H9 (cell line): ENCODE results near the gene ATG2A. TPM values are rescaled to one million over a fixed set of nuclear protein-coding genes. Genes with fewer than 3 reads are reported as not detected.
A peak's percentile ranks its signal among the peaks of the same experiment; 100 is the strongest.

ENCODE experiments used
- DNase-seq: peaks from one replicate; pipeline ENCODE4 v3.0.0-alpha.2; 2017
- H2AFZ ChIP-seq: one replicate; pipeline ENCODE4 v1.6.1; 2013; ENCODE audit warnings: mild to moderate bottlenecking, low read length, control low read depth, moderate library complexity
- H2AK5ac ChIP-seq: 2 replicates; pipeline ENCODE4 v1.6.1; 2013; ENCODE audit warnings: low read length, control low read depth, mixed read lengths; ENCODE audit not compliant: insufficient read length
- H2BK120ac ChIP-seq: one replicate; pipeline ENCODE4 v1.6.1; 2013; ENCODE audit warnings: low read depth, mild to moderate bottlenecking, low read length, control low read depth, inconsistent platforms; ENCODE audit not compliant: poor library complexity, severe bottlenecking
- H2BK12ac ChIP-seq: 2 replicates; pipeline ENCODE4 v1.6.1; 2013; ENCODE audit warnings: low read length, control low read depth, mixed read lengths, low read depth; ENCODE audit not compliant: insufficient read length
- H2BK15ac ChIP-seq: 2 replicates; pipeline ENCODE4 v1.6.1; 2013; ENCODE audit warnings: low read depth, low read length, control low read depth
- H2BK20ac ChIP-seq: one replicate; pipeline ENCODE4 v1.6.1; 2013; ENCODE audit warnings: low read depth, mild to moderate bottlenecking, low read length, control low read depth, inconsistent platforms; ENCODE audit not compliant: poor library complexity, severe bottlenecking
- H2BK5ac ChIP-seq: 2 replicates; pipeline ENCODE4 v1.6.1; 2013; ENCODE audit warnings: low read length, control low read depth, mixed read lengths; ENCODE audit not compliant: insufficient read length
- H3K14ac ChIP-seq: 2 replicates; pipeline ENCODE4 v1.6.1; 2013; ENCODE audit warnings: low read length, control low read depth; ENCODE audit not compliant: insufficient read depth
- H3K18ac ChIP-seq: 2 replicates; pipeline ENCODE4 v1.6.1; 2013; ENCODE audit warnings: low read depth, mild to moderate bottlenecking, mixed read lengths, low read length, control low read depth; ENCODE audit not compliant: insufficient read length
- H3K23ac ChIP-seq: 2 replicates; pipeline ENCODE4 v1.6.1; 2013; ENCODE audit warnings: low read length, control low read depth, mixed read lengths, low read depth; ENCODE audit not compliant: insufficient read length
- H3K23me2 ChIP-seq: 2 replicates; pipeline ENCODE4 v1.6.1; 2013; ENCODE audit warnings: low read depth, mild to moderate bottlenecking, mixed read lengths, low read length, control low read depth; ENCODE audit not compliant: insufficient read length, poor library complexity, severe bottlenecking
- H3K27ac ChIP-seq: 2 replicates; pipeline ENCODE4 v1.5.1; 2013; ENCODE audit warnings: low read length, control low read depth, mixed read lengths, low read depth; ENCODE audit not compliant: insufficient read length
- H3K27me3 ChIP-seq: 2 replicates; pipeline ENCODE4 v1.6.1; 2013; ENCODE audit warnings: low read length, control low read depth, inconsistent platforms; ENCODE audit not compliant: insufficient read depth
- H3K4ac ChIP-seq: 2 replicates; pipeline ENCODE4 v1.6.1; 2013; ENCODE audit warnings: low read depth, mild to moderate bottlenecking, control low read depth, inconsistent platforms, low read length, moderate library complexity
- H3K4me1 ChIP-seq: 2 replicates; pipeline ENCODE4 v1.6.1; 2013; ENCODE audit warnings: low read length, control low read depth, inconsistent platforms; ENCODE audit not compliant: insufficient read depth
- H3K4me2 ChIP-seq: 2 replicates; pipeline ENCODE4 v1.6.1; 2013; ENCODE audit warnings: low read length, control low read depth, mixed read lengths; ENCODE audit not compliant: insufficient read length, insufficient read depth
- H3K56ac ChIP-seq: 2 replicates; pipeline ENCODE4 v1.6.1; 2013; ENCODE audit warnings: low read depth, mild to moderate bottlenecking, mixed read lengths, low read length, control low read depth; ENCODE audit not compliant: insufficient read length
- H3K79me1 ChIP-seq: 2 replicates; pipeline ENCODE4 v1.6.1; 2013; ENCODE audit warnings: low read depth, mild to moderate bottlenecking, moderate library complexity, low read length, control low read depth, inconsistent platforms; ENCODE audit not compliant: insufficient read depth, poor library complexity, severe bottlenecking
- H3K79me2 ChIP-seq: 2 replicates; pipeline ENCODE4 v1.6.1; 2013; ENCODE audit warnings: low read length, control low read depth, inconsistent platforms; ENCODE audit not compliant: insufficient read depth
- H3K9ac ChIP-seq: 2 replicates; pipeline ENCODE4 v1.6.1; 2013; ENCODE audit warnings: low read length, control low read depth, mixed read lengths; ENCODE audit not compliant: insufficient read length; ENCODE audit errors: extremely low read depth
- H3K9me3 ChIP-seq: one replicate; pipeline ENCODE4 v1.6.1; 2013; ENCODE audit warnings: low read depth, low read length, inconsistent platforms; ENCODE audit not compliant: control insufficient read depth
- H3T11ph ChIP-seq: one replicate; pipeline ENCODE4 v1.6.1; 2013; ENCODE audit warnings: mild to moderate bottlenecking, low read length, control low read depth, inconsistent platforms
- H4K20me1 ChIP-seq: one replicate; pipeline ENCODE4 v1.6.1; 2013; ENCODE audit not compliant: control insufficient read depth, insufficient read length, insufficient read depth
- H4K5ac ChIP-seq: 2 replicates; pipeline ENCODE4 v1.6.1; 2013; ENCODE audit warnings: low read depth, mild to moderate bottlenecking, mixed read lengths, low read length, control low read depth; ENCODE audit not compliant: insufficient read length
- H4K8ac ChIP-seq: replicated peaks from 2 replicates; pipeline ENCODE4 v1.6.1; 2013; ENCODE audit warnings: low read length, control low read depth, mixed read lengths, low read depth; ENCODE audit not compliant: insufficient read length
- H4K91ac ChIP-seq: 2 replicates; pipeline ENCODE4 v1.6.1; 2013; ENCODE audit warnings: low read depth, mild to moderate bottlenecking, moderate library complexity, mixed read lengths, low read length, control low read depth; ENCODE audit not compliant: insufficient read length
- H3K27ac Mint-ChIP-seq, 3 experiments: 2 replicates in 2 of 3; 3 replicates in 1 of 3; pipeline ENCODE4 v1.8.0; 2020 to 2021; ENCODE audit warnings: mixed read lengths in 3 of 3, mild to moderate bottlenecking in 1 of 3, moderate library complexity in 1 of 3
- H3K27me3 Mint-ChIP-seq: 2 replicates; pipeline ENCODE4 v1.8.0; 2021; ENCODE audit warnings: low read depth, mild to moderate bottlenecking, moderate library complexity, mixed read lengths
- H3K36me3 Mint-ChIP-seq, 3 experiments: 2 replicates in 2 of 3; 3 replicates in 1 of 3; pipeline ENCODE4 v1.8.0; 2020 to 2021; ENCODE audit warnings: low read depth in 3 of 3, mixed read lengths in 3 of 3; ENCODE audit not compliant: insufficient read depth in 1 of 3
- H3K4me1 Mint-ChIP-seq, 2 experiments: 2 replicates each; pipeline ENCODE4 v1.8.0; 2020; ENCODE audit warnings: mixed read lengths in 2 of 2
- H3K4me3 Mint-ChIP-seq, 2 experiments: 2 replicates in 1 of 2; 3 replicates in 1 of 2; pipeline ENCODE4 v1.8.0; 2020 to 2021; ENCODE audit warnings: mild to moderate bottlenecking in 2 of 2, mixed read lengths in 2 of 2, moderate library complexity in 1 of 2
- H3K9me3 Mint-ChIP-seq, 2 experiments: 2 replicates in 1 of 2; 3 replicates in 1 of 2; pipeline ENCODE4 v1.8.0; 2020; ENCODE audit warnings: mild to moderate bottlenecking in 2 of 2, mixed read lengths in 2 of 2, moderate library complexity in 1 of 2
- CTCF ChIP-seq: fragments of 200-600 bp; sonication (generic); conservative IDR thresholded peaks from 3 replicates; pipeline ENCODE4 v1.8.0; 2021; ENCODE audit warnings: antibody characterized with exemption, mild to moderate bottlenecking
- WGBS: extraction: QIAGEN DNeasy Blood & Tissue Kit; methylation state at CpG from one replicate; pipeline ENCODE4 v1.1.7; 2013; ENCODE audit warnings: missing lambda C conversion rate, low lambda C conversion rate, mixed read lengths; ENCODE audit not compliant: insufficient read length; ENCODE audit errors: extremely low coverage; 5-methylcytosine and 5-hydroxymethylcytosine counted together
- total RNA-seq: library from RNA; stranded (reverse); gene quantifications from 2 replicates; pipeline ENCODE4 v1.2.1, GENCODE V29; 2021

Gene ATG2A
- total RNA-seq, 1 experiment from 2014 or later, result 21.3 TPM

- Histone ChIP-seq H3K79me2 (no peaks in the 10 kb centered on the region), H3K4ac (no peak overlapping the region), H3K14ac (no peak overlapping the region), H2BK5ac (no peak overlapping the region), H3T11ph (no peak overlapping the region), H2AFZ (no peak overlapping the region), H3K4me2 (no peak overlapping the region), H2BK12ac (no peak overlapping the region), H2AK5ac (no peak overlapping the region), H2BK20ac (no peak overlapping the region), H4K5ac (no peak overlapping the region), H4K20me1 (no peaks in the 10 kb centered on the region), H3K23ac (no peak overlapping the region), H3K56ac (no peak overlapping the region), H4K8ac (no peak overlapping the region), H4K91ac (no peak overlapping the region), H3K27ac (no peak overlapping the region), H2BK120ac (no peak overlapping the region), H3K27me3 (no peaks in the 10 kb centered on the region), H3K4me1 (no peaks in the 10 kb centered on the region; the same call in 1 of the 2 replicates), H3K23me2 (no peaks in the 10 kb centered on the region), H3K9ac (no peak overlapping the region), H3K9me3 (no peaks in the 10 kb centered on the region), H2BK15ac (no peak overlapping the region), H3K18ac (no peak overlapping the region), H3K79me1 (no peaks in the 10 kb centered on the region)
- no peak for TF ChIP-seq CTCF
- Mint-ChIP-seq H3K27ac (peak overlapping the region in 1 of 3 experiments; percentile 28; a peak in 1 of 7 replicates), H3K36me3 (peaks cover 2 to 14% (median 11%) of the 10 kb centered on the region in 3 experiments; a peak in 6 of 7 replicates), H3K9me3 (no peaks in the 10 kb centered on the region), H3K27me3 (no peaks in the 10 kb centered on the region), H3K4me1 (peaks cover 17 to 18% of the 10 kb centered on the region in 2 experiments), H3K4me3 (no peak overlapping the region)
- no CpG with 5 or more reads among the region's 27 CpGs for WGBS
- no peak for DNase-seq
Observed at GRCh38 chr11:64853709-64854108, 63.3 kb downstream of the ATG2A start.
